ENCODE results near the gene IFI44L. TPM values are rescaled to one million over a fixed set of nuclear protein-coding genes. Genes with fewer than 3 reads are reported as not detected.

IFI44L gene
- total RNA-seq, 1 donor from 2014 or later = 0.05 TPM

DNA sequence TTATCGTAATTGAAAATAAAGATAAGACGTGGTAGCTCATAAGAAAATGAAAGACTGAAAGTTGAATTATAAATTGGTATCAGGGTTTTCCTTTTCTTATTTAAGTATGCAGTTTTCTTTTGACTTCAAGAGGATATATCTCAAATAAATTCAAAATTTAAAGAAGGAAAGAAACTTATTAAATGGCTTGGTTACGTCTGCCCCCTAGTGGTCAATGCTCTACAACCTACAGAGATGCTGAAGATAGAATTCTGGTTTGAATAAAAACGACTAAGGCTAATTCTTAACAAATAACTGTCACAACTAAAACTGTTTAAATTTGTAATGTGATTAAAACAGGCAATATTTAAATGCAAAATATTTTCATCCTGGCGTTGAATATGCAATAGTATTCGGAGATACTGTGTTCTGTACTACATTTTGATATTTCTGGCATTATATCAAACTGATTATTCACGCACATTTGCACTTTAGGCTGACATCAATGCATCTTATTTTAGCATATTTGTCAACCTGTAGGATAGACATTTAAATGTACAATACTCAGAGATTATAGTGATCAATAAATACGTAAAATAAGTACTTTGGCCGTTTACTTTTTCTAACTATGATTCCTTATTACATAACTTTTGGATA is 56.2 kb downstream of the IFI44L start:
- Mint-ChIP-seq H3K27me3 (ENCODE audit: low read depth) (no peaks in the 10 kb centered on the region), H3K9me3 (peaks cover 2% of the 10 kb centered on the region), H3K27ac (ENCODE audit: unreplicated experiment) (no peak overlapping the region), H3K4me1 (peaks cover 5% of the 10 kb centered on the region), H3K4me3 (no peak overlapping the region), H3K36me3 (ENCODE audit: low read depth) (no peaks in the 10 kb centered on the region)
- TF ChIP-seq, protein P1, sequence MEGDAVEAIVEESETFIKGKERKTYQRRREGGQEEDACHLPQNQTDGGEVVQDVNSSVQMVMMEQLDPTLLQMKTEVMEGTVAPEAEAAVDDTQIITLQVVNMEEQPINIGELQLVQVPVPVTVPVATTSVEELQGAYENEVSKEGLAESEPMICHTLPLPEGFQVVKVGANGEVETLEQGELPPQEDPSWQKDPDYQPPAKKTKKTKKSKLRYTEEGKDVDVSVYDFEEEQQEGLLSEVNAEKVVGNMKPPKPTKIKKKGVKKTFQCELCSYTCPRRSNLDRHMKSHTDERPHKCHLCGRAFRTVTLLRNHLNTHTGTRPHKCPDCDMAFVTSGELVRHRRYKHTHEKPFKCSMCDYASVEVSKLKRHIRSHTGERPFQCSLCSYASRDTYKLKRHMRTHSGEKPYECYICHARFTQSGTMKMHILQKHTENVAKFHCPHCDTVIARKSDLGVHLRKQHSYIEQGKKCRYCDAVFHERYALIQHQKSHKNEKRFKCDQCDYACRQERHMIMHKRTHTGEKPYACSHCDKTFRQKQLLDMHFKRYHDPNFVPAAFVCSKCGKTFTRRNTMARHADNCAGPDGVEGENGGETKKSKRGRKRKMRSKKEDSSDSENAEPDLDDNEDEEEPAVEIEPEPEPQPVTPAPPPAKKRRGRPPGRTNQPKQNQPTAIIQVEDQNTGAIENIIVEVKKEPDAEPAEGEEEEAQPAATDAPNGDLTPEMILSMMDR (conservative IDR thresholded peaks at IDR 0.05) = peak; percentile 93
- peak; percentile 50 for DNase-seq (ENCODE audit: low read depth, low spot score)

- DNase-seq (ENCODE audit: low read depth, low spot score) = no peak
- H3K36me3 Mint-ChIP-seq (ENCODE audit: low read depth) = no peaks in the 10 kb centered on the region
- H3K4me3 Mint-ChIP-seq = no peak overlapping the region
- peaks cover 5% of the 10 kb centered on the region for H3K4me1 Mint-ChIP-seq
- TF ChIP-seq, protein P1 (conservative IDR thresholded peaks at IDR 0.05) = no peak
- H3K9me3 Mint-ChIP-seq = peaks cover 2% of the 10 kb centered on the region
- H3K27ac Mint-ChIP-seq (ENCODE audit: unreplicated experiment) = no peak overlapping the region
- H3K27me3 Mint-ChIP-seq (ENCODE audit: low read depth) = no peaks in the 10 kb centered on the region
Measured at GRCh38 chr1:78676993-78677392, 56.7 kb downstream of the IFI44L start.

DNA sequence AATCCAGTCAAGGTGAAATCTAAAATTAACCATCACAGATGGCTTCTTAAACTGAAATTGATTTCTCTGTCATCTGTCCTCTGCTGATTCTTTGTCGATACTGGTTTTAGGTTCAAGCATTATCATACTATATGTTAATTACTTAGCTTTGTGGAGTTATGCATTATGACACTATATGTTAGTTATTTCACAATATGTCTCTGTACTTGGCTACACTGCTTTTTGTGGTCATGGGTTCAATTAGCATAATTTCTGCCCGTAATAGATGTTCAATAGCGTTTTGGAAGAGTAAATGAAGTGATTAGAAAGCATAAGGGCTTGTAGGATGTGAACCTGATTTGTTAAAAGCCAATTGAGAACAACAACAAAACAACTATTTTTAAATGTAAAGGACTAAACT is 57.5 kb downstream of the IFI44L start:
- H3K4me3 Mint-ChIP-seq = no peak overlapping the region
- no peak for DNase-seq (ENCODE audit: low read depth, low spot score)
- peaks cover 5% of the 10 kb centered on the region for H3K4me1 Mint-ChIP-seq

DNA sequence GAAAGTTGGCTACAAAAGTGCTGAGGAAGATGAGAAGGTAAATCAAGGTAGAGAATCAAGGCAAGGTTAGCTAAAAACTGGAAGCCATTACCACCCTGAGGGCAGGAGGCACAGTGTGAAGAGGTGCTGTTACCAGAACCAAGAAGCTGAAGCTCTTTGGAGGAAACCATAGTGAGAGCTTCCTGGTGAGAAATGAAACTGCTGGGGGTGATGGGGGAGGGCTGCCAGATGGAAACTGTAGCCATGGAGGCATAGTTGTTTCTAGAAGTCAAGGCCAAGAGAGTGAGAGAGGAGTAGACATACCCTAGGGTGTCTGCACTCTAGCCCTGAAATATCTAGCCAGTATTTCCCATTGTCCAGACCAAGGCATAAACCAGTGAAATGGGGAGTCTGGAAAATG is 58.1 kb downstream of the IFI44L start:
- no peak for DNase-seq (ENCODE audit: low read depth, low spot score)
- TF ChIP-seq, protein P1 (conservative IDR thresholded peaks at IDR 0.05) = no peak
- Mint-ChIP-seq H3K27me3 (ENCODE audit: low read depth) (no peaks in the 10 kb centered on the region), H3K27ac (ENCODE audit: unreplicated experiment) (no peak overlapping the region), H3K4me1 (peaks cover 5% of the 10 kb centered on the region), H3K4me3 (no peak overlapping the region), H3K9me3 (peaks cover 2% of the 10 kb centered on the region), H3K36me3 (ENCODE audit: low read depth) (no peaks in the 10 kb centered on the region)

More for the DNA sequence above, 57.5 kb downstream of the IFI44L start:
- Mint-ChIP-seq H3K27ac (ENCODE audit: unreplicated experiment) (no peak overlapping the region), H3K36me3 (ENCODE audit: low read depth) (no peaks in the 10 kb centered on the region), H3K9me3 (peaks cover 2% of the 10 kb centered on the region), H3K27me3 (ENCODE audit: low read depth) (no peaks in the 10 kb centered on the region)
- TF ChIP-seq, protein P1 (conservative IDR thresholded peaks at IDR 0.05) = no peak

GRCh38 chr1:78681265-78681664 is 61.0 kb downstream of the IFI44L start:
- peaks cover 2% of the 10 kb centered on the region for H3K9me3 Mint-ChIP-seq
- no peaks in the 10 kb centered on the region for H3K36me3 Mint-ChIP-seq (ENCODE audit: low read depth)
- peaks cover 5% of the 10 kb centered on the region for H3K4me1 Mint-ChIP-seq
- TF ChIP-seq, protein P1 (conservative IDR thresholded peaks at IDR 0.05) = no peak
- DNase-seq (ENCODE audit: low read depth, low spot score) = no peak
- no peaks in the 10 kb centered on the region for H3K27me3 Mint-ChIP-seq (ENCODE audit: low read depth)
- no peak overlapping the region for H3K4me3 Mint-ChIP-seq
- no peak overlapping the region for H3K27ac Mint-ChIP-seq (ENCODE audit: unreplicated experiment)

All from neural crest cell (in vitro differentiated cells).